Ovary (tissue), 9 donors: Measurements from ENCODE around the gene SHC4. TPM values are rescaled to one million over a fixed set of nuclear protein-coding genes. Genes with fewer than 3 reads are reported as not detected.

Experiments
- DNase-seq, 5 donors: peaks; one replicate each; pipeline ENCODE4 v3.0.0-alpha.2; 2019 to 2020
- H3K27ac ChIP-seq, 2 donors: fragments of 200-600 bp; one replicate each; pipeline versions ENCODE4 v1.5.1 to v1.8.0; 2019 to 2022
- H3K27me3 ChIP-seq: fragments of 200-600 bp; one replicate; pipeline ENCODE4 v1.8.0; 2022
- H3K36me3 ChIP-seq: fragments of 200-600 bp; sonication (generic); one replicate; pipeline ENCODE4 v1.5.1; 2019
- H3K4me1 ChIP-seq: one replicate; pipeline ENCODE4 v1.8.1; 2013; ENCODE audit warnings: mild to moderate bottlenecking, moderate library complexity; ENCODE audit not compliant: insufficient read depth
- H3K4me3 ChIP-seq: fragments of 200-600 bp; sonication (generic); one replicate; pipeline ENCODE4 v1.5.1; 2017
- H3K9me3 ChIP-seq, 2 donors: fragments of 200-600 bp in 1 of 2; sonication (generic) in 1 of 2; one replicate each; pipeline versions ENCODE4 v1.5.1 to v1.8.1; 2013 to 2019; ENCODE audit warnings: mild to moderate bottlenecking in 1 of 2, moderate library complexity in 1 of 2
- CTCF ChIP-seq, 3 donors: fragments of 450-650 bp in 2 of 3; fragments of 200-600 bp in 1 of 3; IDR thresholded peaks; one replicate each; pipeline versions ENCODE4 v1.5.1 to v1.8.0; 2016 to 2022; ENCODE audit warnings: antibody characterized with exemption in 3 of 3, mild to moderate bottlenecking in 1 of 3
- EP300 ChIP-seq: sonication (generic); formaldehyde crosslinking; IDR thresholded peaks from one replicate; pipeline ENCODE4 v1.6.1; 2017; ENCODE audit warnings: antibody characterized with exemption
- POLR2A ChIP-seq: fragments of 450-650 bp; IDR thresholded peaks from one replicate; pipeline ENCODE4 v1.6.1; 2017; ENCODE audit warnings: antibody characterized with exemption, mild to moderate bottlenecking, moderate library complexity
- WGBS, 3 donors: extraction: QIAGEN DNeasy Blood & Tissue Kit in 1 of 3; methylation state at CpG; one replicate each; pipeline versions ENCODE4 v1.1.5 to v1.1.7; 2013 to 2017; 5-methylcytosine and 5-hydroxymethylcytosine counted together
- intact Hi-C, 4 donors: fragments of 100-400 bp; cut with DNase I; formaldehyde crosslinking; loops; one replicate each; pipeline versions ENCODE4 v1.11.0 to v1.15.1; 2022 to 2023
- polyA plus RNA-seq, 2 donors: library from polyadenylated mRNA; stranded (reverse); fragments of 200-250 nt in 1 of 2; fragments of 350-450 nt in 1 of 2; fragmentation: Illumina TruSeq in 1 of 2; extraction: RNeasy Lipid Tissue Mini Kit (QIAGEN cat#74804) in 1 of 2; gene quantifications; one replicate each; pipeline ENCODE4 v1.2.3, GENCODE V29; 2013 to 2014
- total RNA-seq, 7 donors: library from RNA; depleted of rRNA in 2 of 7; stranded (reverse); fragments of >200 nt in 2 of 7; fragmentation: NEBNext Ultra II Directional in 3 of 7; extraction: Animal tissue kit (Norgen Biotek cat#: 25700) in 3 of 7; gene quantifications; one replicate each; pipeline versions ENCODE4 v1.1.0 to v1.2.4, GENCODE V29; 2016 to 2023
- donor health status: DM: no; HTN: no; CAD: no; lungs with moderate emphysema.
- donor health status: DM: no; HTN: no; CAD: no.
- donor health status: Bipolar disorder and iron deficiency.
- donor health status: DM: yes; HTN: yes; CAD: no.
- donor health status: DM: no; HTN: no; CAD: no.
- donor health status: DM: yes; HTN: yes; CAD: no.

SHC4 gene
- total and polyA plus RNA-seq, 9 donors: 0.10 to 1.8 (median 0.35) TPM

GRCh38 chr15:48871542-48871941, 92.2 kb downstream of the SHC4 start:
- Histone ChIP-seq H3K27ac (no peak overlapping the region), H3K9me3 (no peaks in the 10 kb centered on the region), H3K36me3 (no peaks in the 10 kb centered on the region), H3K27me3 (no peaks in the 10 kb centered on the region), H3K4me3 (no peak overlapping the region), H3K4me1 (no peaks in the 10 kb centered on the region)
- no peak for DNase-seq
- intact Hi-C loops: no loop called here
- TF ChIP-seq CTCF (IDR thresholded peaks at IDR 0.05): no peak
- no peak for TF ChIP-seq POLR2A

GRCh38 chr15:48869966-48870365, 93.8 kb downstream of the SHC4 start:
- Histone ChIP-seq H3K36me3 (no peaks in the 10 kb centered on the region), H3K9me3 (no peaks in the 10 kb centered on the region), H3K4me1 (no peaks in the 10 kb centered on the region), H3K4me3 (no peak overlapping the region), H3K27ac (no peak overlapping the region), H3K27me3 (no peaks in the 10 kb centered on the region)
- DNase-seq: no peak
- WGBS, 3 donors: 93 to 98% (median 97%) methylated on average over 1 of the region's 1 CpG
- intact Hi-C loops: loop anchor here in 2 of 4 donors (10.0 kb wide), 2 partner anchors 265 to 1275 kb away; no protein-coding TSS in a partner anchor
- TF ChIP-seq POLR2A (no peak), EP300 (no peak), CTCF (IDR thresholded peaks at IDR 0.05) (no peak)

GRCh38 chr15:48868536-48868935, 95.2 kb downstream of the SHC4 start:
- Histone ChIP-seq H3K36me3 (no peaks in the 10 kb centered on the region), H3K9me3 (no peaks in the 10 kb centered on the region), H3K4me1 (no peaks in the 10 kb centered on the region), H3K27me3 (no peaks in the 10 kb centered on the region), H3K27ac (no peak overlapping the region), H3K4me3 (no peak overlapping the region)
- WGBS, 3 donors: 21 to 26% (median 22%) methylated on average over 2 of the region's 2 CpGs
- intact Hi-C loops: loop anchor here in 2 of 4 donors (10.0 kb wide), 2 partner anchors 266 to 1276 kb away; no protein-coding TSS in a partner anchor
- no peak for TF ChIP-seq CTCF (IDR thresholded peaks at IDR 0.05)
- TF ChIP-seq EP300: no peak
- TF ChIP-seq POLR2A: no peak
- no peak for DNase-seq

- TF ChIP-seq EP300: no peak
- TF ChIP-seq POLR2A: no peak
- no peak for TF ChIP-seq CTCF (IDR thresholded peaks at IDR 0.05)
- Histone ChIP-seq H3K4me3 (no peak overlapping the region), H3K4me1 (no peaks in the 10 kb centered on the region), H3K27me3 (no peaks in the 10 kb centered on the region), H3K9me3 (no peaks in the 10 kb centered on the region), H3K36me3 (no peaks in the 10 kb centered on the region), H3K27ac (no peak overlapping the region)
- DNase-seq: no peak
- intact Hi-C loops: loop anchor here in 2 of 4 donors (10.0 kb wide), 2 partner anchors 267 to 1277 kb away; no protein-coding TSS in a partner anchor
Measured at GRCh38 chr15:48868023-48868422, 95.7 kb downstream of the SHC4 start.
